ENCODE data around the gene TMPRSS4. TPM values are rescaled to one million over a fixed set of nuclear protein-coding genes. Genes with fewer than 3 reads are reported as not detected.

TMPRSS4 gene
- total and polyA plus RNA-seq, 2 of the 13 experiments (the other 11 are each of a cell fraction or from before 2014, with no cell fraction given), result 0.32 TPM; not detected in 1

GRCh38 chr11:118095967-118096367, 19.1 kb downstream of the TMPRSS4 start (continued):
- no peak for TF ChIP-seq MIER2 (CRISPR knock-in tag; IDR thresholded peaks at IDR 0.05)
- no peak for TF ChIP-seq ZNF333 (CRISPR knock-in tag; IDR thresholded peaks at IDR 0.05; ENCODE audit: borderline replicate concordance)
- TF ChIP-seq ZBTB10 (CRISPR knock-in tag; IDR thresholded peaks at IDR 0.05; ENCODE audit: borderline replicate concordance), result no peak
- no peak for TF ChIP-seq IRF1 (CRISPR knock-in tag; IDR thresholded peaks at IDR 0.05; ENCODE audit: low read depth)
- TF ChIP-seq ZNF703 (CRISPR knock-in tag; IDR thresholded peaks at IDR 0.05; ENCODE audit: borderline replicate concordance), result no peak
- TF ChIP-seq ATF7 (IDR thresholded peaks at IDR 0.05), result no peak
- TF ChIP-seq ATF7 (CRISPR knock-in tag; IDR thresholded peaks at IDR 0.05), result no peak
- TF ChIP-seq NR3C1 (CRISPR knock-in tag; IDR thresholded peaks at IDR 0.05), result no peak
- TF ChIP-seq ZNF224 (CRISPR knock-in tag; IDR thresholded peaks at IDR 0.05), result no peak
- TF ChIP-seq, protein P1, sequence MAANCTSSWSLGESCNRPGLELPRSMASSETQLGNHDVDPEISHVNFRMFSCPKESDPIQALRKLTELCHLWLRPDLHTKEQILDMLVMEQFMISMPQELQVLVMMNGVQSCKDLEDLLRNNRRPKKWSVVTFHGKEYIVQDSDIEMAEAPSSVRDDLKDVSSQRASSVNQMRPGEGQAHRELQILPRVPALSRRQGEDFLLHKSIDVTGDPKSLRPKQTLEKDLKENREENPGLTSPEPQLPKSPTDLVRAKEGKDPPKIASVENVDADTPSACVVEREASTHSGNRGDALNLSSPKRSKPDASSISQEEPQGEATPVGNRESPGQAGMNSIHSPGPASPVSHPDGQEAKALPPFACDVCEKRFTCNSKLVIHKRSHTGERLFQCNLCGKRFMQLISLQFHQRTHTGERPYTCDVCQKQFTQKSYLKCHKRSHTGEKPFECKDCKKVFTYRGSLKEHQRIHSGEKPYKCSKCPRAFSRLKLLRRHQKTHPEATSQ (CRISPR knock-in tag; IDR thresholded peaks at IDR 0.05; ENCODE audit: borderline replicate concordance), result peak; percentile 51; the same call in 1 of the 2 replicates
- TF ChIP-seq, protein P2, sequence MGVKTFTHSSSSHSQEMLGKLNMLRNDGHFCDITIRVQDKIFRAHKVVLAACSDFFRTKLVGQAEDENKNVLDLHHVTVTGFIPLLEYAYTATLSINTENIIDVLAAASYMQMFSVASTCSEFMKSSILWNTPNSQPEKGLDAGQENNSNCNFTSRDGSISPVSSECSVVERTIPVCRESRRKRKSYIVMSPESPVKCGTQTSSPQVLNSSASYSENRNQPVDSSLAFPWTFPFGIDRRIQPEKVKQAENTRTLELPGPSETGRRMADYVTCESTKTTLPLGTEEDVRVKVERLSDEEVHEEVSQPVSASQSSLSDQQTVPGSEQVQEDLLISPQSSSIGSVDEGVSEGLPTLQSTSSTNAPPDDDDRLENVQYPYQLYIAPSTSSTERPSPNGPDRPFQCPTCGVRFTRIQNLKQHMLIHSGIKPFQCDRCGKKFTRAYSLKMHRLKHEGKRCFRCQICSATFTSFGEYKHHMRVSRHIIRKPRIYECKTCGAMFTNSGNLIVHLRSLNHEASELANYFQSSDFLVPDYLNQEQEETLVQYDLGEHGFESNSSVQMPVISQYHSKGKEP (CRISPR knock-in tag; IDR thresholded peaks at IDR 0.05), result no peak
- TF ChIP-seq, protein P3, sequence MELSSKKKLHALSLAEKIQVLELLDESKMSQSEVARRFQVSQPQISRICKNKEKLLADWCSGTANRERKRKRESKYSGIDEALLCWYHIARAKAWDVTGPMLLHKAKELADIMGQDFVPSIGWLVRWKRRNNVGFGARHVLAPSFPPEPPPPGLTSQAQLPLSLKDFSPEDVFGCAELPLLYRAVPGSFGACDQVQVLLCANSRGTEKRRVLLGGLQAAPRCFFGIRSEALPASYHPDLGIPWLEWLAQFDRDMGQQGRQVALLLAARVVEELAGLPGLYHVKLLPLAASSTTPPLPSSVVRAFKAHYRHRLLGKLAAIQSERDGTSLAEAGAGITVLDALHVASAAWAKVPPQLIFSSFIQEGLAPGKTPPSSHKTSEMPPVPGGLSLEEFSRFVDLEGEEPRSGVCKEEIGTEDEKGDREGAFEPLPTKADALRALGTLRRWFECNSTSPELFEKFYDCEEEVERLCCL (CRISPR knock-in tag; IDR thresholded peaks at IDR 0.05; ENCODE audit: borderline replicate concordance), result no peak
- TF ChIP-seq NFIC (IDR thresholded peaks at IDR 0.05; ENCODE audit: low read length), result no peak
- TF ChIP-seq MTF2 (CRISPR knock-in tag; IDR thresholded peaks at IDR 0.05; ENCODE audit: borderline replicate concordance), result no peak
- TF ChIP-seq SIN3B (IDR thresholded peaks at IDR 0.05; ENCODE audit: low read length), result no peak

Measured in HepG2 (cell line).